ENCODE data around the gene NEB.

DNA sequence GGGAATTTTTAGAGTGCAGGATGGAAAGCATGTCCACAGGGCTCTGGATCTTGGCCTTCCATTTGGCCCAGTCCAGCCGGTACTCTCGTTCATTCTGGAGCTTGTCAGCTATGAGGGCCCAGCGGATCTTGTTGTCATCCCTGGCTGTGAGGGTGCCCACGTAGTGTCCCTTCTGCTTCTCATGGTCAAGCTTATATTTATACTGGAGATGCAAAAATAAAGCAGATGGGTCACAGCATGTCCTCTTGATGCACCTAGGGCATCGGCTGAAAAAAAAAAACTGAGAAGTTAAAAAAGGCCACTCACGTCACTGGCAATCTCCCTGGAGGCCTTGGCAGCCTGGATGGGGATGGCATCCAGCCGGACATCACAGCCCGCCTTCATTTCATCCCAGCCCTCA lies 164.1 kb downstream of the NEB start:
- TF ChIP-seq, protein P1, sequence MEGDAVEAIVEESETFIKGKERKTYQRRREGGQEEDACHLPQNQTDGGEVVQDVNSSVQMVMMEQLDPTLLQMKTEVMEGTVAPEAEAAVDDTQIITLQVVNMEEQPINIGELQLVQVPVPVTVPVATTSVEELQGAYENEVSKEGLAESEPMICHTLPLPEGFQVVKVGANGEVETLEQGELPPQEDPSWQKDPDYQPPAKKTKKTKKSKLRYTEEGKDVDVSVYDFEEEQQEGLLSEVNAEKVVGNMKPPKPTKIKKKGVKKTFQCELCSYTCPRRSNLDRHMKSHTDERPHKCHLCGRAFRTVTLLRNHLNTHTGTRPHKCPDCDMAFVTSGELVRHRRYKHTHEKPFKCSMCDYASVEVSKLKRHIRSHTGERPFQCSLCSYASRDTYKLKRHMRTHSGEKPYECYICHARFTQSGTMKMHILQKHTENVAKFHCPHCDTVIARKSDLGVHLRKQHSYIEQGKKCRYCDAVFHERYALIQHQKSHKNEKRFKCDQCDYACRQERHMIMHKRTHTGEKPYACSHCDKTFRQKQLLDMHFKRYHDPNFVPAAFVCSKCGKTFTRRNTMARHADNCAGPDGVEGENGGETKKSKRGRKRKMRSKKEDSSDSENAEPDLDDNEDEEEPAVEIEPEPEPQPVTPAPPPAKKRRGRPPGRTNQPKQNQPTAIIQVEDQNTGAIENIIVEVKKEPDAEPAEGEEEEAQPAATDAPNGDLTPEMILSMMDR (IDR thresholded peaks at IDR 0.05; ENCODE audit: low read length) = no peak
- TF ChIP-seq EZH2 (optimal IDR thresholded peaks at IDR 0.05; ENCODE audit: low read depth, low read length) = no peak

All from MM.1S (cell line).